SU-DHL-6 (cell line): Measurements from ENCODE around the gene TSPAN31.

Experiments used
- EZH2phosphoT487 ChIP-seq: fragments of 200-600 bp; sonication (generic), shearing (Covaris generic); conservative IDR thresholded peaks from 2 replicates; pipeline ENCODE4 v1.6.1; 2018; ENCODE audit warnings: mild to moderate bottlenecking, antibody characterized with exemption, low read length, moderate library complexity, mixed read lengths
- TF ChIP-seq, protein P1 (sequence below): fragments of 200-600 bp; sonication (generic); IDR thresholded peaks from one replicate; pipeline ENCODE4 v1.5.1; 2017; ENCODE audit warnings: antibody characterized with exemption, mild to moderate bottlenecking, low read length, moderate library complexity; ENCODE audit not compliant: insufficient read depth, poor library complexity, severe bottlenecking

- TF ChIP-seq, protein P1, sequence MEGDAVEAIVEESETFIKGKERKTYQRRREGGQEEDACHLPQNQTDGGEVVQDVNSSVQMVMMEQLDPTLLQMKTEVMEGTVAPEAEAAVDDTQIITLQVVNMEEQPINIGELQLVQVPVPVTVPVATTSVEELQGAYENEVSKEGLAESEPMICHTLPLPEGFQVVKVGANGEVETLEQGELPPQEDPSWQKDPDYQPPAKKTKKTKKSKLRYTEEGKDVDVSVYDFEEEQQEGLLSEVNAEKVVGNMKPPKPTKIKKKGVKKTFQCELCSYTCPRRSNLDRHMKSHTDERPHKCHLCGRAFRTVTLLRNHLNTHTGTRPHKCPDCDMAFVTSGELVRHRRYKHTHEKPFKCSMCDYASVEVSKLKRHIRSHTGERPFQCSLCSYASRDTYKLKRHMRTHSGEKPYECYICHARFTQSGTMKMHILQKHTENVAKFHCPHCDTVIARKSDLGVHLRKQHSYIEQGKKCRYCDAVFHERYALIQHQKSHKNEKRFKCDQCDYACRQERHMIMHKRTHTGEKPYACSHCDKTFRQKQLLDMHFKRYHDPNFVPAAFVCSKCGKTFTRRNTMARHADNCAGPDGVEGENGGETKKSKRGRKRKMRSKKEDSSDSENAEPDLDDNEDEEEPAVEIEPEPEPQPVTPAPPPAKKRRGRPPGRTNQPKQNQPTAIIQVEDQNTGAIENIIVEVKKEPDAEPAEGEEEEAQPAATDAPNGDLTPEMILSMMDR = no peak
- TF ChIP-seq EZH2phosphoT487 = no peak
These were observed 7.8 kb downstream of the TSPAN31 start for GRCh38 chr12:57752668-57753000.
